SJSA1 (cell line): Measurements from ENCODE around the gene IL10RA. TPM values are rescaled to one million over a fixed set of nuclear protein-coding genes. Genes with fewer than 3 reads are reported as not detected.

Experiments used
- DNase-seq, 2 experiments: peaks; one replicate each; pipeline ENCODE4 v3.0.0-alpha.2; 2015 to 2020; ENCODE audit warnings: low spot score in 2 of 2, low read depth in 1 of 2
- H3K27ac ChIP-seq: fragments of 250-450 bp; sonication (Bioruptor Pico); 2 replicates; pipeline ENCODE4 v1.5.1; 2020; ENCODE audit warnings: mild to moderate bottlenecking, moderate library complexity
- H3K27me3 ChIP-seq: fragments of 250-450 bp; sonication (Bioruptor Pico); replicated peaks from 2 replicates; pipeline ENCODE4 v1.5.1; 2020; ENCODE audit warnings: mild to moderate bottlenecking, moderate library complexity
- H3K36me3 ChIP-seq: fragments of 250-450 bp; sonication (Bioruptor Pico); 2 replicates; pipeline ENCODE4 v1.5.1; 2020; ENCODE audit warnings: mild to moderate bottlenecking
- H3K4me1 ChIP-seq: fragments of 250-450 bp; sonication (Bioruptor Pico); replicated peaks from 2 replicates; pipeline ENCODE4 v1.6.1; 2021; ENCODE audit warnings: mild to moderate bottlenecking
- H3K4me3 ChIP-seq: fragments of 250-450 bp; sonication (Bioruptor Pico); 2 replicates; pipeline ENCODE4 v1.5.1; 2020; ENCODE audit warnings: mild to moderate bottlenecking
- H3K9me3 ChIP-seq: fragments of 250-450 bp; sonication (Bioruptor Pico); replicated peaks from 2 replicates; pipeline ENCODE4 v1.5.1; 2020; ENCODE audit warnings: mild to moderate bottlenecking
- total RNA-seq: library from RNA; depleted of rRNA; stranded (reverse); fragments of >200 nt; shearing (Covaris generic); gene quantifications from 2 replicates; pipeline ENCODE4 v1.2.3, GENCODE V29; 2014; rRNA removed

Gene IL10RA
- total RNA-seq, 1 experiment from 2014 or later, result not detected

GRCh38 chr11:118045191-118045590 lies 59.0 kb downstream of the IL10RA start:
- Histone ChIP-seq H3K4me1 (no peaks in the 10 kb centered on the region), H3K9me3 (no peaks in the 10 kb centered on the region), H3K4me3 (no peak overlapping the region), H3K27me3 (no peaks in the 10 kb centered on the region), H3K27ac (no peak overlapping the region), H3K36me3 (no peaks in the 10 kb centered on the region)
- no peak for DNase-seq

GRCh38 chr11:118046051-118046963 lies 60.1 kb downstream of the IL10RA start:
- no peaks in the 10 kb centered on the region for H3K27me3 ChIP-seq
- DNase-seq, result no peak
- no peak overlapping the region for H3K4me3 ChIP-seq
- H3K4me1 ChIP-seq, result no peaks in the 10 kb centered on the region
- H3K27ac ChIP-seq, result no peak overlapping the region
- H3K9me3 ChIP-seq, result no peaks in the 10 kb centered on the region
- no peaks in the 10 kb centered on the region for H3K36me3 ChIP-seq

- Histone ChIP-seq H3K36me3 (no peaks in the 10 kb centered on the region), H3K27ac (no peak overlapping the region), H3K27me3 (no peaks in the 10 kb centered on the region), H3K4me1 (no peaks in the 10 kb centered on the region), H3K9me3 (no peaks in the 10 kb centered on the region), H3K4me3 (no peak overlapping the region)
- DNase-seq, result no peak
Observed at GRCh38 chr11:118046964-118047700, 60.9 kb downstream of the IL10RA start.

- H3K9me3 ChIP-seq, result no peaks in the 10 kb centered on the region
- H3K4me1 ChIP-seq, result no peaks in the 10 kb centered on the region
- no peak overlapping the region for H3K27ac ChIP-seq
- no peak for DNase-seq
- no peaks in the 10 kb centered on the region for H3K27me3 ChIP-seq
- no peaks in the 10 kb centered on the region for H3K36me3 ChIP-seq
- H3K4me3 ChIP-seq, result no peak overlapping the region
Observed at GRCh38 chr11:118047749-118048148, 61.6 kb downstream of the IL10RA start.

- Histone ChIP-seq H3K4me1 (no peaks in the 10 kb centered on the region), H3K27me3 (no peaks in the 10 kb centered on the region), H3K4me3 (no peak overlapping the region), H3K27ac (no peak overlapping the region), H3K9me3 (no peaks in the 10 kb centered on the region), H3K36me3 (no peaks in the 10 kb centered on the region)
- DNase-seq, result no peak
Observed at GRCh38 chr11:118048472-118049370, 62.5 kb downstream of the IL10RA start.

- Histone ChIP-seq H3K9me3 (no peaks in the 10 kb centered on the region), H3K27me3 (no peaks in the 10 kb centered on the region)
Observed at GRCh38 chr11:118049771-118050170, 63.6 kb downstream of the IL10RA start.

GRCh38 chr11:118050208-118050891 lies 64.2 kb downstream of the IL10RA start:
- Histone ChIP-seq H3K4me1 (no peaks in the 10 kb centered on the region), H3K4me3 (no peak overlapping the region), H3K9me3 (no peaks in the 10 kb centered on the region), H3K27ac (no peak overlapping the region), H3K27me3 (no peaks in the 10 kb centered on the region), H3K36me3 (no peaks in the 10 kb centered on the region)
- no peak for DNase-seq

More at GRCh38 chr11:118049771-118050170, 63.6 kb downstream of the IL10RA start:
- H3K4me3 ChIP-seq, result no peak overlapping the region
- no peaks in the 10 kb centered on the region for H3K36me3 ChIP-seq
- DNase-seq, result no peak
- H3K4me1 ChIP-seq, result no peaks in the 10 kb centered on the region
- no peak overlapping the region for H3K27ac ChIP-seq

Other genes with a start within 250 kb of the IL10RA start
- 0.03 TPM in 1 of 2 replicates, not detected in the other for gene DSCAML1, start 189.2 kb upstream of the IL10RA start, total RNA-seq
- not detected in 2 replicates for gene FXYD2, start 161.7 kb upstream of the IL10RA start, total RNA-seq
- gene FXYD6, start 109.7 kb upstream of the IL10RA start, total RNA-seq, result 0.05 TPM in 1 of 2 replicates, not detected in the other
- not detected in 2 replicates for gene TMPRSS13, start 57.0 kb upstream of the IL10RA start, total RNA-seq
- not detected in 2 replicates for gene TMPRSS4, start 90.7 kb downstream of the IL10RA start, total RNA-seq
- not detected in 2 replicates for gene SMIM35, start 100.6 kb downstream of the IL10RA start, total RNA-seq
- not detected in 2 replicates for gene SCN4B, start 166.4 kb downstream of the IL10RA start, total RNA-seq
- not detected in 2 replicates for gene SCN2B, start 190.2 kb downstream of the IL10RA start, total RNA-seq
- not detected in 2 replicates for gene JAML, start 238.6 kb downstream of the IL10RA start, total RNA-seq